ENCODE results near the gene IGF2BP3.

IGF2BP3 gene

DNA sequence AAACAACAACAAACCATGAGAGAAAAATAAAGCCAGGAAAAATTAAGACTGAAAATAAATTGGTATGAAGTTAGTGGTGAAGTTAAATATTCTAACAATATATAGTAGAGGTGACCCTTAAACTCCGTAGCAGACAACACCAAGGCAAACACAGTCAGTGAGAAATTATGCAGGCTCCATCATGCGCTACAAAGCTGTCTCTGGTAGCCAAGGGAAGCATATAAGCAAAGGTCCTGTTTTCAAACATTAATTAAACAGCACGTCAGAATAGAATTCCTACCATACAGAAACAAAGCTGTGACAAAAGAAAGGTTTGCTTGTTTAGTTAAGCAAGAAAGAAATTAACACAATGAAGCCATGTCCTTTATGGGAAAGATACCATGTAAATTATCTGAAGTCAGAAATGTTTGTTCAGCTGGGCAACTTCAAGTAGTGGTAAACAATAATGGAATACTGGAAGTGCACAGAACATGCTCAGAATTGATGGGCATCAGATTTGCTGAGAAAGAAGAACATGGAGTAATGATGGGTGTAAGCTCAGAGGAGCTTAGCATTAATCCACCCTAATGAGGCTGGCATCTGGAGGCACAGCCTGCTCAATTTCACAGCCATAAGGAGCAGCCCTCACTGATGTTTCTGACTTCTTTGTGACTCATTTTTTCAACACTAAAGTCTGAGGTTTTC is 75.7 kb downstream of the IGF2BP3 start:
- TF ChIP-seq TAF1 (IDR thresholded peaks at IDR 0.05; ENCODE audit: low read depth, low read length) (no peak), POLR2A (IDR thresholded peaks at IDR 0.05; ENCODE audit: low read depth, low read length) (no peak), PAX5 (IDR thresholded peaks at IDR 0.05; ENCODE audit: insufficient read depth, low read length, severe bottlenecking) (no peak), POU2F2 (IDR thresholded peaks at IDR 0.05; ENCODE audit: low read depth, low read length) (no peak), POLR2AphosphoS5 (IDR thresholded peaks at IDR 0.05; ENCODE audit: low read depth, low read length) (no peak), SPI1 (IDR thresholded peaks at IDR 0.05; ENCODE audit: low read depth, low read length) (no peak)
- no peak for DNase-seq (ENCODE audit: insufficient read length, low spot score)
- no peak for FAIRE-seq

DNA sequence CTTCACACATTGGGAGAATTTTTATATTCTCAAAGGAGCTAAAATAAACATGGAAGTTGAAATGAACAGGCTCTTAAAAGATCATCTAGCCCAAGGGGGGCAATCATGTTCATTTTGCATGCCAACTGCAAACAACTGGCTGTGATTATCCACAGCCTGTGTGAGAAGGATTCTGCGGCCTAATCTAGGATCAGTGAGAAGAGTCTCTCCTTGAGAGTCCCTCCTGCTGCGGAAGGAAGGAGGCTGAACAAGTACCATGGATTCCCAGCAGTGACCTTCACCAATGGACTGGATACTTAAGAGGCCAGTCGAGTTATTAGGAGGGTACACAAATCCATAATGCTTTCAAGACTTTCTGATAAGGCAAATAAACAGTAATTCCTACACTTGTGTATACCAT is 76.7 kb downstream of the IGF2BP3 start:
- DNase-seq (ENCODE audit: insufficient read length, low spot score) (no peak), FAIRE-seq (no peak)
- TF ChIP-seq TAF1 (IDR thresholded peaks at IDR 0.05; ENCODE audit: low read depth, low read length): no peak
- no peak for TF ChIP-seq PAX5 (IDR thresholded peaks at IDR 0.05; ENCODE audit: insufficient read depth, low read length, severe bottlenecking)
- no peak for TF ChIP-seq SPI1 (IDR thresholded peaks at IDR 0.05; ENCODE audit: low read depth, low read length)
- TF ChIP-seq POU2F2 (IDR thresholded peaks at IDR 0.05; ENCODE audit: low read depth, low read length): no peak
- no peak for TF ChIP-seq POLR2A (IDR thresholded peaks at IDR 0.05; ENCODE audit: low read depth, low read length)
- no peak for TF ChIP-seq POLR2AphosphoS5 (IDR thresholded peaks at IDR 0.05; ENCODE audit: low read depth, low read length)

DNA sequence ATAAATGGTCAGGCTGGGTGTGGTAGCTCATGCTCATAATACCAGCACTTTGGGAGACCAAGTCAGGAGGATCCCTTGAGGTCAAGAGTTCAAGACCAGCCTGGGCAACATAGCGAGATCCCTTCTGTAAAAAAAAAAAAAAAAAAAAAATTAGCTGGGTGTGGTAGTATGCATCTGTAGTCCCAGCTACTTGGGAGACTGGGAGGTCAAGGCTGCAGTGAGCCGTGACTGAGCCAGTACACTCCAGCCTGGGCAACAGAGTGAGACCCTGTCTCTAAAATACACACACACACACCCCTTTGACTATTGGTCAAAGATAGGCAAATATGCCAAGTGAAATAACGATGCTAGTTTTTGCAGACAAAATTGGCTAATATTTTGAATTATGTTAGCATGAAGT is 80.6 kb downstream of the IGF2BP3 start:
- DNase-seq (ENCODE audit: insufficient read length, low spot score) (no peak), FAIRE-seq (no peak)
- TF ChIP-seq POLR2AphosphoS5 (IDR thresholded peaks at IDR 0.05; ENCODE audit: low read depth, low read length): no peak
- no peak for TF ChIP-seq POLR2A (IDR thresholded peaks at IDR 0.05; ENCODE audit: low read depth, low read length)
- TF ChIP-seq TAF1 (IDR thresholded peaks at IDR 0.05; ENCODE audit: low read depth, low read length): no peak
- TF ChIP-seq PAX5 (IDR thresholded peaks at IDR 0.05; ENCODE audit: insufficient read depth, low read length, severe bottlenecking): no peak

DNA sequence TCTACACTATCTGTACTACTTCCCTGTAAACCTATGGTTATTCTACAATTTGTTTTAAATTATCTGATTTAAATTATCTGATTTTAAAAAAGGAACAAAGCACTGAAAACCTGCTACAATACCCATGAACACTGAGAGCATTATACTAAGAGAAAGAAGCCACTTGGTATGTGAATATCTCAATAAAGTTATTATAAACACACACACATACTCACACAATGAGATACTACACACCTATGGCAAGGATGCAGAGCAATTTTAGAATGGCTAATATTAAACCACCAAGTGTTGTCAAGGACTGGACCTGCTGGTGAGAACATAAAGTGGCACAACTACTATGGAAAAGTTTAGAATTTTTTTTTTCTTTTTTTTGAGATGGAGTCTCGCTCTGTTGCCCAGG is 82.7 kb downstream of the IGF2BP3 start:
- TF ChIP-seq POLR2A (IDR thresholded peaks at IDR 0.05; ENCODE audit: low read depth, low read length) (no peak), TAF1 (IDR thresholded peaks at IDR 0.05; ENCODE audit: low read depth, low read length) (no peak), SPI1 (IDR thresholded peaks at IDR 0.05; ENCODE audit: low read depth, low read length) (no peak), PAX5 (IDR thresholded peaks at IDR 0.05; ENCODE audit: insufficient read depth, low read length, severe bottlenecking) (no peak), POLR2AphosphoS5 (IDR thresholded peaks at IDR 0.05; ENCODE audit: low read depth, low read length) (no peak), POU2F2 (IDR thresholded peaks at IDR 0.05; ENCODE audit: low read depth, low read length) (no peak)
- no peak for FAIRE-seq
- DNase-seq (ENCODE audit: insufficient read length, low spot score): no peak

DNA sequence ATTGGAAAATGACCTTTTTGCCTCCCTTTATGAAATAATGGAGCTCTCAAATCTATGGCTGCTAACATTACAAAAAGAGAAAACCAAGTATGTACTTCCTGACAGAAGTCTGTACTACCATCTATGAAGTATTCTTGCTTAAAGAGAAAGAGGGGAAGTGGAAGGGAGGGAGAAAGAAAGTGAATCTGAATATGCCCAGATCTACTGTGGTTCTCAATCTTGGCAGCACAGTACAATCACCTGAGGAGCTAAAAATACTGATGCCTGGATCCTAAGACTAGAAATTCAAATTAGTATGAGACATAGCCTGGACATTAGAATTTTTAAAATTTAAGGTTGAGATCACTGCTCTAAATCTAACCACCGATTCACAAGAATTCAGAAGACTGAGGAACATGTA is 85.2 kb downstream of the IGF2BP3 start:
- DNase-seq (ENCODE audit: insufficient read length, low spot score): no peak
- FAIRE-seq: peak; percentile 62
- TF ChIP-seq SPI1 (IDR thresholded peaks at IDR 0.05; ENCODE audit: low read depth, low read length) (peak; percentile 80), PAX5 (IDR thresholded peaks at IDR 0.05; ENCODE audit: insufficient read depth, low read length, severe bottlenecking) (no peak), POU2F2 (IDR thresholded peaks at IDR 0.05; ENCODE audit: low read depth, low read length) (no peak)

DNA sequence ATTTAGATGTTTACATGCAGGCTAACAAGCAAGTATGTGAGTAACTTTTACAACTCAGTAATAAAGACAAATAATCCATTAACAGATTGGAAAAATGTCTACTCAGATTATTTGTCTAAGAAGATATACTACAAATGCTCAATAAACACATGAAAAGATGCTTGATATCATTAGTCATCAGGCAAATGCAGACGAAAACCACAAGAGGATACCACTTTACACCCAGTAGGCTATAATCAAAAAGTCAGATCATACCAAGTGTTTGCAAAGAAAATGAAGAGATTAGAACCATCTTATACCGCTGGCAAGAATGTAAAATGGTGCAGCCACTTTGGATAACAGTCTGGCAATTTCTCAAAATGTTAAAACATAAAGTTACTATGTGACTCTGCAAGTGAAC is 87.1 kb downstream of the IGF2BP3 start:
- TF ChIP-seq POLR2AphosphoS5 (IDR thresholded peaks at IDR 0.05; ENCODE audit: low read depth, low read length): no peak
- TF ChIP-seq POLR2A (IDR thresholded peaks at IDR 0.05; ENCODE audit: low read depth, low read length): no peak
- no peak for TF ChIP-seq PAX5 (IDR thresholded peaks at IDR 0.05; ENCODE audit: insufficient read depth, low read length, severe bottlenecking)
- no peak for TF ChIP-seq TAF1 (IDR thresholded peaks at IDR 0.05; ENCODE audit: low read depth, low read length)
- no peak for TF ChIP-seq SPI1 (IDR thresholded peaks at IDR 0.05; ENCODE audit: low read depth, low read length)
- no peak for TF ChIP-seq POU2F2 (IDR thresholded peaks at IDR 0.05; ENCODE audit: low read depth, low read length)
- FAIRE-seq: no peak
- no peak for DNase-seq (ENCODE audit: insufficient read length, low spot score)

DNA sequence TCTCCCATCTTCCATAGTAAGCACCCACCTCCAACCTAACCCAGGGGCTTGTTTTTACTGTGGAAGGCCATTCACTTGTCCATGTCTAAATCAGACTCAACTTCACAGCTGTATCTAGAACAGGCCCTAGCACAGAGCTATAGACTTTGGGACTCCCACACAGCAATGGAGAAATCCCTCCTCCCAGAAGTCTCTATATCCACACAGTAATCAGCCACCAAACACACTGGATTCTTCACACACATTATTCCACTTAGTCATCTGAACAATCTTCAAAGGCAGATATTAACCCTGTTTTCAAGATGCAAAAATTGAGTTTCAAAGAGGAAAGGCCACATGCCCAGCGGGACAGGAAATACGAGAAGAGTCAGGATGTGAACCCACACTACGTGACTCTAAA is 89.3 kb downstream of the IGF2BP3 start:
- no peak for DNase-seq (ENCODE audit: insufficient read length, low spot score)
- peak; percentile 69 for FAIRE-seq
- TF ChIP-seq SPI1 (IDR thresholded peaks at IDR 0.05; ENCODE audit: low read depth, low read length) (no peak), PAX5 (IDR thresholded peaks at IDR 0.05; ENCODE audit: insufficient read depth, low read length, severe bottlenecking) (no peak), POU2F2 (IDR thresholded peaks at IDR 0.05; ENCODE audit: low read depth, low read length) (no peak), POLR2AphosphoS5 (IDR thresholded peaks at IDR 0.05; ENCODE audit: low read depth, low read length) (no peak), POLR2A (IDR thresholded peaks at IDR 0.05; ENCODE audit: low read depth, low read length) (no peak), TAF1 (IDR thresholded peaks at IDR 0.05; ENCODE audit: low read depth, low read length) (no peak)

DNA sequence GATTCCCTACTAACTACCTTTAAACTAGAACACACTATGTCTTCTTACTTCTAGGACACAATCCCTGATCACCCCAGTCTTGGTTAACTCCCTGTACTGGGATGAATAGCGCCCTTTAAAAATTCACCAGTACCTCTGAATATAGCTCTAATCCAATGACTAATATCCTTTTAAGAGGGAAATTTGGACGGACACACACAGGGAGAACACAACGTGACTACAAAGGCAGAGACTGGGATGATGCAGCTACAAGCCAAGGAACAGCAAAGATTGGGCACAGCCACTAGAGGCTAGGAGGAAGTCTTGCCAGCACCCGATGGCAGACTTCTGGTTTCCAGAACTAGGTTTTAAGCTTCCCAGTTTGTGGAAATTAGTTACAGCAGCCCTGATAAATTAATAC is 89.7 kb downstream of the IGF2BP3 start:
- DNase-seq (ENCODE audit: insufficient read length, low spot score): no peak

DNA sequence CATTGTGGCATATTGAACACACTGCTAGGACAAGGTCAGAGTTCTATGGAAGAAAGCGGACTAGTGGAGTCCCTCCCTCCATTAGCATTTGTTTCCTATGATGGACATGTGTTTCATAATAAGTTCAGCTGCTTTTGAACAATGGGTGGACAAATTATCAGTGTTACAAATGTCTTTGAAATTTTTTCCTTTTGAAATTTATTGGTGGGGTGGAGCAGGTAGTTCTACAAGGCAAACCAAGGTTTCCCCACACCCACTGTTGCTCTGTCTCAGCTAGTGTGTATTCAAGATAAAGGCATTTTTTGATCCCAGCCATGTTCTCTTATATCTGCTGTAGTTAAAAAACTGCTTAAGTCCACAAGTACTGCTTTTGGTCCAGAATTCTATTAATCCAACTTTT is 91.3 kb downstream of the IGF2BP3 start:
- FAIRE-seq (no peak), DNase-seq (ENCODE audit: insufficient read length, low spot score) (no peak)
- TF ChIP-seq SPI1 (IDR thresholded peaks at IDR 0.05; ENCODE audit: low read depth, low read length) (no peak), PAX5 (IDR thresholded peaks at IDR 0.05; ENCODE audit: insufficient read depth, low read length, severe bottlenecking) (no peak), POLR2AphosphoS5 (IDR thresholded peaks at IDR 0.05; ENCODE audit: low read depth, low read length) (no peak), POU2F2 (IDR thresholded peaks at IDR 0.05; ENCODE audit: low read depth, low read length) (no peak), POLR2A (IDR thresholded peaks at IDR 0.05; ENCODE audit: low read depth, low read length) (no peak), TAF1 (IDR thresholded peaks at IDR 0.05; ENCODE audit: low read depth, low read length) (no peak)

More for the DNA sequence above, 89.7 kb downstream of the IGF2BP3 start:
- no peak for TF ChIP-seq TAF1 (IDR thresholded peaks at IDR 0.05; ENCODE audit: low read depth, low read length)
- no peak for TF ChIP-seq SPI1 (IDR thresholded peaks at IDR 0.05; ENCODE audit: low read depth, low read length)
- TF ChIP-seq POLR2AphosphoS5 (IDR thresholded peaks at IDR 0.05; ENCODE audit: low read depth, low read length): no peak
- TF ChIP-seq POLR2A (IDR thresholded peaks at IDR 0.05; ENCODE audit: low read depth, low read length): no peak
- no peak for TF ChIP-seq POU2F2 (IDR thresholded peaks at IDR 0.05; ENCODE audit: low read depth, low read length)
- TF ChIP-seq PAX5 (IDR thresholded peaks at IDR 0.05; ENCODE audit: insufficient read depth, low read length, severe bottlenecking): no peak
- no peak for FAIRE-seq

DNA sequence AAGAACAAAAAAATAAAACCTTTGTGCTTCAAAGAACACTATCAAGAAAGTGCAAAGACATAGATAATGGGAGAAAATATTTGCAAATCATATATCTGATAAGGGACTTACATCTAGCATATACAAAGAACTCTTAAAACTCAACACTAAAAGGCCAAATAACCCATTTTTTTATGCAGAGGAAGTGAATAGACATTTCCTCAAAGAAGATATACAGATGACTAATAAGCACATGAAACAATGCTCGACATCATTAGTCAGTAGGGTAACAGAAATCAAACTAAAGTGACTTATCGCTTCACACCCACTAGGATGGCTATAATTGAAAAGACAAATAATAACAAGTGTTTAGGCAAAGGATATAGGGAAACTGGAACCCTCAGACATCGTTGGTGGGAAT is 93.2 kb downstream of the IGF2BP3 start:
- TF ChIP-seq TAF1 (IDR thresholded peaks at IDR 0.05; ENCODE audit: low read depth, low read length): no peak
- TF ChIP-seq POLR2AphosphoS5 (IDR thresholded peaks at IDR 0.05; ENCODE audit: low read depth, low read length): no peak
- TF ChIP-seq SPI1 (IDR thresholded peaks at IDR 0.05; ENCODE audit: low read depth, low read length): no peak
- TF ChIP-seq PAX5 (IDR thresholded peaks at IDR 0.05; ENCODE audit: insufficient read depth, low read length, severe bottlenecking): no peak
- TF ChIP-seq POLR2A (IDR thresholded peaks at IDR 0.05; ENCODE audit: low read depth, low read length): no peak
- TF ChIP-seq POU2F2 (IDR thresholded peaks at IDR 0.05; ENCODE audit: low read depth, low read length): no peak
- DNase-seq (ENCODE audit: insufficient read length, low spot score) (no peak), FAIRE-seq (peak; percentile 47)

Measured in GM12891 (cell line).